C4-2B (cell line): ENCODE measurements around the gene NUP210.

ENCODE experiments used
- CTCF ChIP-seq: fragments of 450-650 bp; conservative IDR thresholded peaks from 2 replicates; pipeline ENCODE4 v1.5.1; 2017; ENCODE audit warnings: mild to moderate bottlenecking
- ZFX ChIP-seq: fragments of 450-650 bp; IDR thresholded peaks from 2 replicates; pipeline ENCODE4 v1.6.1; 2017

- TF ChIP-seq CTCF (no peak), ZFX (no peak)
These were observed 78.8 kb downstream of the NUP210 start for GRCh38 chr3:13341229-13341905.
